OCI-LY3 (cell line): ENCODE data around the gene GATM.

Experiments
- H2AFZ ChIP-seq: fragments of 200-600, 300-600 bp; shearing (Covaris generic); 2 replicates; pipeline ENCODE4 v1.6.0; 2014; ENCODE audit warnings: antibody characterized with exemption, low read depth, low read length
- H3K27ac ChIP-seq: fragments of 200-600, 300-600 bp; sonication (generic); 2 replicates; pipeline ENCODE4 v1.5.1; 2014; ENCODE audit warnings: mild to moderate bottlenecking, low read length, moderate library complexity, mixed read lengths
- H3K27me3 ChIP-seq: fragments of 200-600, 300-600 bp; sonication (generic); 2 replicates; pipeline ENCODE4 v1.6.1; 2014; ENCODE audit warnings: low read depth, low read length, mixed read lengths
- H3K36me3 ChIP-seq: fragments of 200-600, 300-600 bp; sonication (generic); replicated peaks from 2 replicates; pipeline ENCODE3; 2014; ENCODE audit warnings: low read depth, low read length, mixed read lengths
- H3K4me1 ChIP-seq: fragments of 300-600, 200-600 bp; sonication (generic); 2 replicates; pipeline ENCODE4 v1.6.1; 2014; ENCODE audit warnings: low read length, mixed read lengths
- H3K4me2 ChIP-seq: fragments of 200-600, 300-600 bp; sonication (generic); 2 replicates; pipeline ENCODE4 v1.6.1; 2014; ENCODE audit warnings: low read length, mixed read lengths
- H3K4me3 ChIP-seq: fragments of 300-600, 200-600 bp; sonication (generic); 2 replicates; pipeline ENCODE4 v1.5.1; 2014; ENCODE audit warnings: antibody characterized with exemption, mild to moderate bottlenecking, low read length, moderate library complexity
- H3K79me2 ChIP-seq: fragments of 300-600, 200-600 bp; shearing (Covaris generic); 2 replicates; pipeline ENCODE4 v1.6.1; 2014; ENCODE audit warnings: mild to moderate bottlenecking, low read length, mixed read lengths
- H3K9ac ChIP-seq: fragments of 300-600, 200-600 bp; shearing (Covaris generic); 2 replicates; pipeline ENCODE4 v1.6.0; 2014; ENCODE audit warnings: mild to moderate bottlenecking, low read length, moderate library complexity
- H3K9me3 ChIP-seq: fragments of 200-600, 300-600 bp; shearing (Covaris generic); 2 replicates; pipeline ENCODE4 v1.6.1; 2014; ENCODE audit warnings: low read length, mixed read lengths; ENCODE audit not compliant: insufficient read depth
- H4K20me1 ChIP-seq: fragments of 200-600, 300-600 bp; sonication (generic); 2 replicates; pipeline ENCODE4 v1.6.1; 2016; ENCODE audit warnings: low read length, mixed read lengths; ENCODE audit not compliant: insufficient read depth
- EZH2phosphoT487 ChIP-seq: fragments of 200-600 bp; shearing (Covaris generic); IDR thresholded peaks from 2 replicates; pipeline ENCODE4 v1.6.1; 2018; ENCODE audit warnings: antibody characterized with exemption, mixed run types, low read depth
- TF ChIP-seq, protein P1 (sequence below): fragments of 200-600, 300-600 bp; sonication (generic); IDR thresholded peaks from 2 replicates; pipeline ENCODE4 v1.5.1; 2014; ENCODE audit warnings: antibody characterized with exemption, low read length, low read depth

The GATM gene

DNA sequence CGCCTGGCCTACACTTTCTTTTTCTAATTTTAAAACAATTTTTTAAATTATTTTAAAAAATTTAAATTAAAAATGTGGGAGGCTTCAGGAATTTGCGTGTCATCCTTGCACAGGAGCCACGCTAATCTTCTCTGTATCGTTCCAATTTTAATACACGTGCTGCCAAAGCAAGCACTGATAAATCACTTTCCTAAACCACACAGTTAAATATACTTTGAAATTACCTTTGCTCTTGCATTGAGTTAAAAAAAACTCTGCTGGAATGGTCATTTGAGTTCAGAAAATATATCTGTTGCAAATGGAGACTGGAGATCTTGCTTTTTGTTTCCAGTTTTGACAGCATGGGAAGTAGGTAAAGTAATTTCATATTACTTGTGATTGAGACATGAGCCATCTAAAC is 23.6 kb downstream of the GATM start:
- no peaks in the 10 kb centered on the region for H3K9me3 ChIP-seq
- no peaks in the 10 kb centered on the region for H3K79me2 ChIP-seq
- H3K4me2 ChIP-seq, result no peak overlapping the region

DNA sequence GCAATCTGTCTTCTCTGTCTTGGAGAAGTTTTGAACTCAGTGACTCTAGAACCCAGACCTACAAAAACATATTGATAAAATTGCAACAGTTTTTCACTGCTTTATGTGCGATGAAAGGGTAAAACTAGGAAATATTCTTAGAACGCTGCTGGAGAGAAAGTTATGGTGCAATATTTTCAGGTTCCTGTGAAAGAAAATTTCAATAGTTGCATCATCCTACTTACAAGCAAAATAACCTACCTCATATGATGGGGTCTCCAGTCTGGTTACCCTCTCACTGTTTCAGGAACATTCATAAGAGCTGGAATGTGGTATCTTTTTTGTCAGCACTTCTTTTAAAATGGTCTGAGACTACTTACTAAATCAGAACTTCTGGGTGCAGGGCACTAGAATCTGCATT is 27.1 kb downstream of the GATM start:
- Histone ChIP-seq H3K27me3 (no peaks in the 10 kb centered on the region), H3K4me2 (peak overlapping the region; percentile 46), H3K4me3 (no peak overlapping the region), H2AFZ (peak overlapping the region; percentile 89), H3K9ac (no peak overlapping the region), H4K20me1 (no peaks in the 10 kb centered on the region), H3K4me1 (peaks cover 7% of the 10 kb centered on the region), H3K79me2 (no peaks in the 10 kb centered on the region), H3K27ac (no peak overlapping the region), H3K9me3 (no peaks in the 10 kb centered on the region), H3K36me3 (peaks cover 4% of the 10 kb centered on the region)
- TF ChIP-seq, protein P1, sequence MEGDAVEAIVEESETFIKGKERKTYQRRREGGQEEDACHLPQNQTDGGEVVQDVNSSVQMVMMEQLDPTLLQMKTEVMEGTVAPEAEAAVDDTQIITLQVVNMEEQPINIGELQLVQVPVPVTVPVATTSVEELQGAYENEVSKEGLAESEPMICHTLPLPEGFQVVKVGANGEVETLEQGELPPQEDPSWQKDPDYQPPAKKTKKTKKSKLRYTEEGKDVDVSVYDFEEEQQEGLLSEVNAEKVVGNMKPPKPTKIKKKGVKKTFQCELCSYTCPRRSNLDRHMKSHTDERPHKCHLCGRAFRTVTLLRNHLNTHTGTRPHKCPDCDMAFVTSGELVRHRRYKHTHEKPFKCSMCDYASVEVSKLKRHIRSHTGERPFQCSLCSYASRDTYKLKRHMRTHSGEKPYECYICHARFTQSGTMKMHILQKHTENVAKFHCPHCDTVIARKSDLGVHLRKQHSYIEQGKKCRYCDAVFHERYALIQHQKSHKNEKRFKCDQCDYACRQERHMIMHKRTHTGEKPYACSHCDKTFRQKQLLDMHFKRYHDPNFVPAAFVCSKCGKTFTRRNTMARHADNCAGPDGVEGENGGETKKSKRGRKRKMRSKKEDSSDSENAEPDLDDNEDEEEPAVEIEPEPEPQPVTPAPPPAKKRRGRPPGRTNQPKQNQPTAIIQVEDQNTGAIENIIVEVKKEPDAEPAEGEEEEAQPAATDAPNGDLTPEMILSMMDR, result no peak
- TF ChIP-seq EZH2phosphoT487, result no peak

More for the DNA sequence above, 23.6 kb downstream of the GATM start:
- H3K27me3 ChIP-seq, result no peaks in the 10 kb centered on the region
- H3K27ac ChIP-seq, result no peak overlapping the region
- H3K36me3 ChIP-seq, result peaks cover 23% of the 10 kb centered on the region
- peaks cover 7% of the 10 kb centered on the region for H3K4me1 ChIP-seq
- H3K4me3 ChIP-seq, result no peak overlapping the region
- H3K9ac ChIP-seq, result no peak overlapping the region
- no peaks in the 10 kb centered on the region for H4K20me1 ChIP-seq
- H2AFZ ChIP-seq, result no peak overlapping the region
- TF ChIP-seq, protein P1, result no peak
- no peak for TF ChIP-seq EZH2phosphoT487

DNA sequence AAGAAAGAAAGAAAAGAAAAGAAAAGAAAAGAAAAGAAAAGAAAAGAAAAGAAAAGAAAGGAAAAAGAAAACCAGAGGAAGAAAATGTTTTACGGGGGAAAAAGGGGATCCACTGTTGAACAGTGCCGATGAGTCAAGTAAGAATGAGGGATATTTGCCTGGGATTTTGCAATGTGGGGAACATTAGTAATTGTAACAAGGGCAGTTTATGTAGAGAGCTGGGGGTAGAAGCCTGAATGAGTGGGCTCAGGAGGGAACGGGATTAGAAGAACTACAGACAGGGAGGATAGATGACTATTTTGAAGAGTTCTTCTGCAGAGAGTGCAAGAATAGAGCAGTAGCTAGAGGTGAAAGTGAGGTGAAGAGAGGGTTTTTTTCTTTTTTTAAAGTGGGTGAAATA is 28.7 kb downstream of the GATM start:
- H4K20me1 ChIP-seq, result no peaks in the 10 kb centered on the region
- peaks cover 7% of the 10 kb centered on the region for H3K4me1 ChIP-seq
- H2AFZ ChIP-seq, result no peak overlapping the region
- no peak overlapping the region for H3K27ac ChIP-seq
- H3K79me2 ChIP-seq, result no peaks in the 10 kb centered on the region
- H3K27me3 ChIP-seq, result no peaks in the 10 kb centered on the region
- no peak for TF ChIP-seq EZH2phosphoT487
- TF ChIP-seq, protein P1, result no peak
- no peak overlapping the region for H3K4me2 ChIP-seq
- no peak overlapping the region for H3K4me3 ChIP-seq
- no peaks in the 10 kb centered on the region for H3K9me3 ChIP-seq
- no peaks in the 10 kb centered on the region for H3K36me3 ChIP-seq
- H3K9ac ChIP-seq, result no peak overlapping the region

DNA sequence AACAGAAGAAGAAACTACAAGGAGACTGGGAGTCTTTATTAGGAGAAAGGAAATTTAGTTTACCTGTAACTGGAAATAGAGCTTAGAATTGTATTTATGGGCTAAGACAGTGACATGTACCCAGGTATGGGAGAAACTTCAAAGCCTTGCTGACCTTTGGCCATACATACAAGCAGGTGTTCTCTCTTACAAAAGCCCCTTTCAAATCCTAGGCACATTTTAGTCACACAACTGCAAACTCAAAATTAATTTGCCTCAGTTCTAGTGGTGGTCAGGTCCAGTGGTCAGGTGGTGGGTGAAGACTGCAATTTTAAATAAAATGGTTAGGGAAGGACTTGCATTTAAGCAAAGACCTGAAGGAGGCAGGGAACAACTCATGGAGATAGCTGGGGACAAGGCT is 30.4 kb downstream of the GATM start:
- Histone ChIP-seq H3K79me2 (no peaks in the 10 kb centered on the region), H3K4me2 (no peak overlapping the region), H3K9ac (no peak overlapping the region), H3K27ac (no peak overlapping the region), H3K27me3 (no peaks in the 10 kb centered on the region), H3K4me3 (no peak overlapping the region), H3K4me1 (peaks cover 23% of the 10 kb centered on the region), H3K36me3 (no peaks in the 10 kb centered on the region), H2AFZ (no peak overlapping the region), H4K20me1 (no peaks in the 10 kb centered on the region), H3K9me3 (no peaks in the 10 kb centered on the region)
- no peak for TF ChIP-seq EZH2phosphoT487
- TF ChIP-seq, protein P1, result no peak
